Ovary (tissue), 3 donors: Measurements from ENCODE around the gene FAM3D.

Source experiments
- CTCF ChIP-seq, 3 donors: fragments of 450-650 bp in 2 of 3; fragments of 200-600 bp in 1 of 3; IDR thresholded peaks; one replicate each; pipeline versions ENCODE4 v1.5.1 to v1.8.0; 2016 to 2022; ENCODE audit warnings: antibody characterized with exemption in 3 of 3, mild to moderate bottlenecking in 1 of 3
- EP300 ChIP-seq: sonication (generic); formaldehyde crosslinking; IDR thresholded peaks from one replicate; pipeline ENCODE4 v1.6.1; 2017; ENCODE audit warnings: antibody characterized with exemption
- POLR2A ChIP-seq: fragments of 450-650 bp; IDR thresholded peaks from one replicate; pipeline ENCODE4 v1.6.1; 2017; ENCODE audit warnings: antibody characterized with exemption, mild to moderate bottlenecking, moderate library complexity
- donor health status: DM: no; HTN: no; CAD: no.

- TF ChIP-seq CTCF (IDR thresholded peaks at IDR 0.05) (no peak), POLR2A (no peak), EP300 (no peak)
Observed at GRCh38 chr3:58665405-58665804, 1.2 kb downstream of the FAM3D start.
